ENCODE results near the gene CEP350.
"Not testable (repeated sequence)": the region's sequence is repeated elsewhere in the genome, so short reads cannot be mapped to it uniquely, and the experiment has no call there.

The CEP350 gene

DNA sequence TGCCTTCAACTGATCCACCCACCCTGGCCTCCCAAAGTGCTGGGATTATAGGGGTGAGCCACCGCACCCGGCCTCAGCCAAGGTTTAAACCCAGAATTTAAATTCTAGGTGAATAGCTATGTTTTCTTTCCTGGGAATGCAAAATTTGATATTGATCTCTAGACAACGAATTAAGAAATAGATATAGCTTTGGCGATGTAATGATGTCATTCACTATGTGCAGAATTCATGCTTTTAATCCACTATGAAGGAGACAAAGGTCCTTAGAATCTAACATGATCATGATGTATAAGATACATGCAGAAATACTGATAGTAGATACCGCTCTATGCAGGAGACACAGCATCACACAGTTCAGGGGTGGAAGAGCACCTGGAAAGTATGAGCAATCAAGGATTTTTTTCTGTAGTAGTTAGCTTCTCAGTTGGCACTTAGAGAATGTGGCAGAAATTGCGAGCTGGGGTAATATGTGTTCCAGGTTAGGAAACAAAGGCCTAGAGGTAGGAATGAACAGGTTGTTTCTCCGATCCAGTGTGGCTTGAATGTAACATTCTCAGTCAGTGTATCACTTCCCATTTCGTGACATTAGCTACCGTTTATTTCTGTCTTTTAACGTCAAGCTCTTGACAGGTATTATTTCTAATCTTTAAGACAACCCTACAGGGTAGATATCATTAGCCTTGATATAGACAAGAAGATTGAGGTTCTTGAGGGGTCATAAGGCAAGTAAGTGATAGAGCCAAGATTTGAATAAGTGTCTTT, 3.0 kb upstream of the CEP350 start:
- DNase-seq, result no peak

DNA sequence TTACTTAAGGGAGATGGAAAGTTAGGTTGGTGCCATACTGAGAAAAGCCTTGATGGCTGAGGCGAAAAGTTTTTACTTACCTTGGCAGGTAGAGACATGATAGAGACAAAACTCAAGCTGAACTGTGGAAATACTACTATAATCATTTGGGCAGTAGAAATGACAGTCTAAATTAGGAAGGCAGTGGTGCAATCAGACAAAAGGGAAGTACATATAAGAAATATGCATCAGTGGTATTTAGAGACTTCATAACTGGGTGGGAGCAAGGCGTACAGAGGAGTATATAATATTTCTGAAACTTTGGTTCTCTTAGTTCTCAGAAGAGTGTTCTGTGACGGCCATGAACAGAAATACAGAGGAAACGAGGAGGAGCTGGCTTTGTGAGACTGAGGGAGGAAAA, 2.4 kb upstream of the CEP350 start:
- DNase-seq, result no peak

DNA sequence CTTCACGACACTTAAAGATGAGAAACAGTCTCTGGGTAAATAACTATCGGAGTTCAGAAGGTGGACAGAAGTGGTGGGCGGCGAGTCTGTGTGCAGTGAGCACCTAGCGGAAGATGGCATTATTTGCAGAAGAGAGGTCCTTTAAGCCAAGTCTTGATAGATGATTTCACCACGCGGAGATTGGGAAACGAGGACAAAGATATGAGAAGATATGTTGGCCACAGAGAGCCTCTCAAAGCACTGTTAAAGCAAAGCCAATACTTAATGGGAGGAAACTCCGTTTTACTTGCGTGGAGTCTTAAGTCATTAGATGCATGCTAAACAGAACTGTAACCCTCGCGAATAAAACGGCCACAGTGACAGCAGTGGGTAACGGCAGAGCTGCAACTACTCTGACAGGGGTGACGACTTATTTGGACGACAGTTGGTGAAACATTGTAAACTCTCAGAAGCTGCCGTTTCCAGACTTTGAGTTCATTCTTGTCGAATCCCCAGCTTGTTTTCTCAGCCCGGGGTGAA, 577 bp upstream of the CEP350 start:
- DNase-seq, result no peak

DNA sequence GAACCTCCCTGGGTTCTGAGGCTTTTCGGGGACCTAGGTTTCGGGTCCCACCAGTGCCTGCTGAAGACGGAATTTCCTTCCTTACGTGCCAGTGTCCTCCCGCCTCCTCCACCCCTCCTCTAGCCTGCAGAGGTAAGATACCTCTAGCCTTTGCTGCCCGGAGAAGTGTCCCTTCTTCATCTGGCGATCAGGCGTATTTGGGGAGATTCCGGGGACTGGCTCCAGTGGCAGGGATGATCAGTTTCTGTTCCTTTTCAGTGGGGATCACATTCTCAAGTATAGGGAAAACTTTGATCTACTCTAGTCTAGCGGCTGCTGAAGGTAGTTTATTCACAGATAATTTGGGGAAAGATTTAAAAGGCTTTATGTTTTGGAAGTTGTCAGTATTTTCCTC, 674 bp downstream of the CEP350 start:
- no peak for DNase-seq

DNA sequence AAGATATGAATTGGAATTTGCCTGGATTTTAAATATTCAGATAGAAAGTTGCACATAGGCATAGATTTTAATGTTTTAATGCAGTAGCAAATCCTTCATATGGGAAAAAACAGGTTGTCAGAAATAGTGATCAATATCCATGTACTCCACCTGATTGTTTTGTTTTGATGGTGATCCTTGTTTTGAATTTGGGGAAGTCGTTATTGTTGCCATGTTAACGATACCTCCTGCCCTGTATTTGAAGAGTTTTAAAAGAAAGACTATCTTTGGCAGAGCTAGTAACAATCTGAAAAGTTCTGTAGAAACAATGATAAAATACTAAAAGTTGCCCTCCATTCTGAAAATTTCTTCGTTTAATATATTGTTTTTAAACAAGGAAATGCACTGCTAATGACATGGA, 1.1 kb downstream of the CEP350 start:
- DNase-seq, result no peak

DNA sequence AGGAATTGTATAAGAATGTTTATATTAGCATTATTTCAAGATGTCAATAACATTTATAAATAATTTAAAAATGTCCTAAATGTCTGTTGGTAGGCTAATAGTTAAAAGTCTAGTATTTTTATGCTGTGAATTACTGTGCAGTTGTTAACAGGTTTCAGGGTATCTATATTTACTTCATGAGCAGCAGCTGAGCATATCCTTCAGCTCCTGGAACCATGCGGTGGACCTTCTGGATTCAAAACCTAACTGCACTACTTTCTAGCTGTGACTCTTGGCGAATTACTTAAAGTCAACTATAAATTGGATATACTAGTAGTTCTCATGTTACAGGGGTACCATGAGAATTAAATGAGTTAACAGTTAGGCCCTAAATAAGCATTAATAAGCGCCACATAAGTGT, 3.7 kb downstream of the CEP350 start:
- DNase-seq, result no peak

DNA sequence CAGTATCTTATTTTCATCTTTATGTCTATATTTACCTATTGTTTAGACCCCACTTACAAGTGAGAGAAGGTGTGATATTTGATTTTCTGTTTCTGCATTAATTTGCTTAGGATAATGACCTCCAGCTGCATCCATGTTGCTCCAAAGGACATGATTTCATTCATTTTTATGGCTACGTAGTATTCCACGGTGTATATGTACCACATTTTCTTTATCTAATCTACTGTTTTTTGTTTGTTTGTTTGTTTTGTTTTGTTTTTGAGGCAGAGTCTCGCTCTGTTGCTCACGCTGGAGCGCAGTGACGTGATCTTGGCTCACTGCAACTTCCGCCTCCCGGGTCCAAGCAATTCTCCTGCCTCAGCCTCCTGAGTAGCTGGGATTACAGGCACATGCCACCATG, 7.6 kb downstream of the CEP350 start:
- DNase-seq, result not testable (repeated sequence)

DNA sequence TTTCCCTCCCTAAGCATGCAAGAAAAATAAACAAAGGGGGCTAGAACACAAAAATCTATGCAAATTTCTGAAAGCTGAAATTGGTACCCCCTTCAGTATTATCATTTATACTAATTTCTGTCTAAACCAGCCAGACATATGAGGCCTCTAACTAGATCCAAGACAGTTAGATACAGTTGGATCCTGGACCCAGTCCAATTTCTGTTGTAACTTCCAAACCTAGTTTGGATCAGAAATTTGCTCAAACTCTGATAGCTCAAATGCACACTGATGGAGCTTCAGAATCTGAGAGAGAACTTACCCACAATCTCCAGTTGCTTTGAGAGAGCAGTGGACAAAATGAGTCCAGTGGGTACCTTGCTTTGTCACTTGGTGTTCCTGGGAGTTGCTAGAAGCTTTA, 11.9 kb downstream of the CEP350 start:
- no peak for DNase-seq

DNA sequence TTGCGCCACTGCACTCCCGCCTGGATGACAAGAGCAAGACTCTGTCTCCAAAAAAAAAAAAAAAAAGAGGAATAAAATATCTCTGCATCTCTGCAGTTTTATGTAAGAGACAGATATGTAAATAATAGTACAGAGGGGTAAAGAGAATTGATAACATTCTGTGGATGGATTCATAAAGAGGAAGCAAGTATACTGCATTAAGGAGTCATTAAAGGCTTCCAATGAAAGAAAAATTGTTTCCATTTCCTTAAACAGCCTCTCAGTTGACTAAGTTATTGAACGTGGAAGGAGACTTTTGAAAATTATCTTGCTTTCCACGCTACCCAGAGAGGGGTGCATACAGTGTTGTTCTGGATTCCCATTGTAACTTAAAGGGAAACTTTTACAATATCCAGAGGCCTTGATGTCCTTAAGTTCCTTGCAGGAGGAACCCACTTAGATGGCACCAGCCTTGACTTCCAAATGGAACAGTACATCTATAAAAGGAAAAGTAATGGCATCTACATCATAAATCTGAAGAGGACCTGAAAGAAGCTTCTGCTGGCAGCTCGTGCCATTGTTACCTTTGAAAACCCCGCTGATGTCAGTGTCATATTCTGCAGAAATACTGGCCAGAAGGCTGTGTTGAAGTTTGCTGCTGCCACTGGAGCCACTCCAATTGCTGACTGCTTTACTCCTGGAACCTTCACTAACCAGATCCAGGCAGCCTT, 13.8 kb downstream of the CEP350 start:
- DNase-seq, result no peak

DNA sequence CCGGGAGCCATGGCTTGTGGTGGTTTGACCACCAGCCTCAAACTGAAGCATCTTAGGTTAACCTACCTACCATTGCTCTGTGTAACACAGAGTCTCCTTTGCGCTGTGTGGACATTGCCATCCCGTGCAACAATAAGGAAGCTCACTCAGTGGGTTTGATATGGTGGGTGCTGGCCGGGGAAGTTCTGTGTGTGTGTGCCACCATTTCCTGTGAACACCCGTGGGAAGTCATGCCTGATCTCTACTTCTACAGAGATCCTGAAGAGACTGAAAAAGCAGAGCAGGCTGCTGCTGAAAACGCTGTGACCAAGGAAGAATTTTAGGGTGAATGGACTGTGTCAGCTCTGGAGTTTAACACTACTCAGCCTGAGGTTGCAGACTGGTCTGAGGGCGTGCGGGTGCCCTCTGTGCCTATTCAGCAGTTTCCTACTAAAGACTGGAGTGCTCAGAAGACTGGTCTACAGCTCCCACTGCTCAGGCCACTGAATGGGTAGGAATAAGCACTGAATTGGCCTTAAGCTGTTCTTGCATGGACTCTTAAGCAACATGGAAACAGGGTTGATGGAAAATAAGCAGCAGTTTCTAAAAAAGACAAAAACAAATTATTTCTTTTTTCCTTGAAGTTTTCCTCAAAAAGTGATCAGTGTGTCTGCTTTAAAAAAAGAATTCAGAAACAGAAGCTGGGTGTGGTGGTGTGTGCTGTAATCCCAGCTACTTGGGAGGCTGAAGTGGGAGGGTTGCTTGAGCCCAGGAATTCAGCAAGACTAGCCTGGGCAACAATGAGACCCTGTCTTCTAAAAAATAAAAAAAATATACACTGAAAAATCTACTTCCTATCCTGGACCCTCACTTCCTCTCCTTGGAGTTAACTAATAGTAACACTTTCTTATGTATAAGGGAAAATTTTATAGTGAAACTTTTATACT, 14.6 kb downstream of the CEP350 start:
- no peak for DNase-seq

DNA sequence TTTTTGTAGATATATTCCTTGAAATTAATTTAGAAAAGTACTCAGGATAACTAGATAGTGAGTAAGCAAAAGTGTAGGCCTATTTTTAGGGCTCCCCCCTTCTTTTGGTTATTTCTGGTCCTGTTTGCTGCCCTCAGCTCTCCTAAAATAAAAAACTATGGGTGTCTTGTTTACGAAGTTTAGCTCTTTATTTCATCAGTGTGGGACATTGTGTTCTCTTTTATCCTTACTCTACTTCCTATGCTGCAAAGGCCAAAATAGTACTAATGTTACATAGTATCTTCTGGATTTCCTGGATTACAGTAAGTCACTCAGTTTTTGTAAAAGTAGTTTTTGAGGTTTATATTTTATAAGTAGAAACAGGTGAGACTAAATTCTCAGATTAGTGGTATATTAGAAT, 15.4 kb downstream of the CEP350 start:
- DNase-seq, result no peak

DNA sequence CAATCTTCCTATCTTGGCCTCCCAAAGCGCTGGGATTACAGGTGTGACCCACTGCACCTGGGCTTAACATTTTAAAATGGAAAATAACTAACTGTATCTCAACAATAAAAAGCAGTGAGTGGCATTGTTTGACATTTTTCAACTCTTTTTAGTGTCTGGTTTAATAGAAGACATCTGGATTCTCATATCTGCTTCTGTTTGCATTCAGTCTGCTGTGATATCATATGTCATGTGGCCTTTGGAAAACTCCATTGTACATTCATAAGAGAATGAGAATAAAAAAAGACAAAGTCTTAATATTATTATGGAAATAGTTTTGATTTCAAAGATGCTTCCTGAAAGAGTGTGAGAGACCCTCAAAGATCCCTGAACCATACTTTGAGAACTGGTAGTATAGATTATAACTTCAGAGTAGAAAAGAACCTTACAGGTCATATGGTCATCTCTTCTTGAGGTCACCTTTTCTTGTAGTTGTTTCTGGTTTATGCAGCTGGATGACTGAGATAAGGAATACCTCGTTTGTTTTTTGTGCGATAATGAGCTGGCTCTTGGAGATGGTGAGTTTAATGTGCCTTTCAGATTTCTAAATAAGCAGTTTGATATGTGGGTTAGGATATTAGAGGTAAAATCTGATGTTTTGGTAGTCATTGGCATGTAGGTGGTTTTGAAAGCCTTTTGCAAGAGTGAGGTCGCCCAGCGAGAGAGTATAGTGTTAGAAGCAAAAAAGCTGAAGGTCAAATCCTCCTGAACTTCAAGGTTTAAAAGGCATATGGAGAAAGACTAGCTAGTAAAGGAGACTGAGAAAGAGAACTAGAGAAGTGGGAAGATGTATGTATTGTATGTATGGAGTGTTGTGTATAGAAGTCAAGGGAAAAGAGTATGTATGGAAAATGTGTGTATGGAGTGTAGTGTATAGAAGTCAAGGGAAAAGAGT, 17.2 kb downstream of the CEP350 start:
- DNase-seq, result no peak

DNA sequence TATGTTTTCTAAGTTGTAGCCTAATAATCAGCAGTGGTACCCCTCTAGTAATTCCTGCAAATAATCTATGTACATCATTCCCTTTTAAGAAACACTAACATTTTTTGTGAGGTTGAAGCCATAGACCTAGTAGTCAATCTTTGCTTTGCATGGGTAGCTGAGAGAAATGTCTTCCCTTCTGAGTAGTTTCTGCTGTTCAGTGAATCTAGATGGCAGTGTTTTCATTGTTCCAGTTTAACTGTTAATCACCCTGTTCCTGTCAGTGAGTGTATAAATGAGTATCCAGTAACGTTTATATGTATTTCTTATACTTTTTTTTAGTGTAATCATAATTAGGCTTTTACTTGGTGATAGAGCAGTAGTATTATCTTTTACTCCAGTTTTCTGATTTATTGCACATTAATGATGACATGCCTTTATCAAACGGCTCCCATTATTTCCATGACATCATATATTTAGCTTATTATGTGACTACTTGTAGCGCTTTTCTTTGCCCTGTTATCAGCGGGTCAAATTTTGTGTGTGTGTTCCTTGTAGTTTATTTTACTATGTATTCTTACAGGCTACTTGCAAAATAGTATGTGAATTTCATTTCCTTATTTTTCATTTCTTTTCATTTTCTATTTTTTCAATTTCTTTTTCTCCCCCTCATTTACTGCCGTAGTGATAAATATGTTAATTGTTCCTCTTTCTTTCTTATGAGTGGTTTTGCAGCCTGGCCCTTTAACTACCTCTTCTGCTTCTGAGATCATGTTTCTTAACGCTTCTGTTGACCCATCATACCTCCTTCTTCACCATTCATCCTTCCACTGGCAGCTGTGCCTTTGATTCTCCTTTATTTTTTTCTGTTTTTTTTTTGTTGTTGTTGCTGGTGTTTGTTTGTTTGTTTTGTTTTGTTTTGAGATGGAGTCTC, 18.8 kb downstream of the CEP350 start:
- DNase-seq, result no peak

DNA sequence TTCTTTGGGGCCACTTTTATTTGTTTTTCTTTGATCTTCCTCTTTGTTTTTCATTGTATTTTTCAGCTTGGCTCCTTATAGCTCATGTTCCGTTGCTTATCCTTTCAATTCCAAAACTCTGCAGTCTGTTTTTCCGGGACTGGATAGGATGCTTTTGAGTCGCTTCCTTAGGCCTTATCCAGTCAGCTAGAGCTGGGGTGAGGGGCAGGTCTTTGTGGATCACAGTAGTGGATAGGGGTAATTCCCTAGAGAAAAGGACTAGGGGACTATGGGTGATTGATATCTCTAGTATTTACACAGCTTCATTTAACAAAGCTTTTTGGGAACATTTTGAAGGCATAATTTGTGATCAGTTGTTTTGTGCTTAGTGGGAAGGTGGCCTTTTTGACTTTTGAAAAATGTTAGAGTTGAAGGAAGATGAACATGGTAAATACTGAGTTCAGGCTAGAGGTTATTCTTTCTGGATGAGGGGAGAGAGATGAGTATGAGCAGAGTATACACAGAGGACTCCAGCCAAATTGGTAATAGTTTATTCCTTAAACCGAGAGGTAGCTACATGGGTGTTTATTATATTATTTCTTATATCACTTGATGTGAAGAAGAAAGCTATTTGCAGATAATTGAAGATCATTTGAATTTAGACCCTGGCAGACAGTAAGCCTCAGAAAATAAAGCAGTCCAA, 22.5 kb downstream of the CEP350 start:
- DNase-seq, result no peak

DNA sequence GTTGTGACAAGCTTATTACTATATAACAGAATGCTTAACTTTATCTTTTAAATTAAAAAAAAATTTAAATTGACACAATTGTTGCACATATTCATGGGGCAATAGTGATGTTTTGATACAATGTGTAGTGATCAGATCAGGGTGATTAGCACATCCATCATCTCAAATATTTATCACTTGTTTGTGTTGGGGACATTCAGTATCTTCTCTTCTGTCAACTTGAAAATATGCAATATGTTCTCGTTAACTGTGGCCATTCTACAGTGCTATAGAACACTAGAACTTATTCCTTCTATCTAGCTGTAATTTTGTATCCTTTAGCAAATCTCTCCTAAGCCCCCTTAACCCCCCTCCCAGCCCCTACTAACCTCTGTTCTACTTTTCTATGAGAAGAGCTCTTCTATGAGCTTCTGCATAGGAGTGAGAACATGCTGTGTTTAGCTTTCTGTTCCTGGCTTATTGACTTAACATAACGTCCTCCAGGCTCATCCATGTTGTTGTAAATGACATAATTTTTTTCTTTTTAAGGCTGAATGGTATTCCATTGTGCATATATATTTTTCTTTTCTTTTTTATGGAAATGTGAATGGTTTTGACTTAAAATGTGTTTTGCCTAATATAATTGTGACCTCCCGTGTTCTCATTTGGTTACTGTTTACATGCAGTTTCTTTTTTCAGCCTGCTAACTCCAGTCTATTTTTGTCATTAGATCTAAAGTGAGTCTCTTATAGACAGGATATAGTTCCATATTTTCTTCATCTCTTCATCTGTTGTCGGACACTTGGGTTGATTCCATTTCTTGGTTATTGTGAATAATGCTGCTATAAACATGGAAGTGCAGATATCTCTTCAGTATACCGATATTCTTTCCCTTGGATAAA, 23.8 kb downstream of the CEP350 start:
- DNase-seq, result no peak

DNA sequence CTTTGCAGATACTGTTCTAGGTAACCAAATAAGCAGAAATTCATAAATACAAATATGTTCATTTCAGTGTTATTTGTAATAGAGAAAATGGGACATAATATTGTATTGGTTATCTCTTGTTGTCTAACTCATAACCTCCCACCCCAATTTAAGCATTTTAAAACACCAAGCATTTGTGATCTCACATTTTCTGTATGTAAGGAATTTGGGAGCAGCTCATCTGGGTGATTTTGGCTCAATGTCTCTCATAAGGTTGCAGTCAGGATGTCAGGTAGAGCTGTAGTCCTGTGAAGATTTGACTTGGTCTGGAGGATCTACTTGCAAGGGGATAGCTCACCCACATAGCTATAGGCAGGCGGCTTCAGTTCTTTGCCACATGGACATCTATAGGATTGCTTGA, 29.5 kb downstream of the CEP350 start:
- DNase-seq, result no peak

DNA sequence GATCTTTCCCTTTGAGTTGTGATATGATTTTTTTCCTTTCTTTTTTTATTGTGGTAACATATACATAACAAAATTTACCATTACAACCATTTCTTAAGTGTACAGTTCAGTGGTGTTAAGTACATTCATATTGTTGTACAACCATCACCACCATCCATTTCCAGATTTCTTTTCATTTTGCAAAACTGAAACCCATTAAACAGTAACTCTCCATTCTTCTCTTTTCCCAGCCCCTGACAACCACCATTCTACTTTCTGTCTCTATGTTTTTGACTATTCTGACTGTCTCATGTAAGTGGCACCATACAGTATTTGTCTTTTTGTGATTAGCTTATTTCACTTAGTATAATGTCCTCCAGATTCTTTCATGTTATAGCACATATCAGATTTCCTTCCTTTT, 30.3 kb downstream of the CEP350 start:
- DNase-seq, result no peak

DNA sequence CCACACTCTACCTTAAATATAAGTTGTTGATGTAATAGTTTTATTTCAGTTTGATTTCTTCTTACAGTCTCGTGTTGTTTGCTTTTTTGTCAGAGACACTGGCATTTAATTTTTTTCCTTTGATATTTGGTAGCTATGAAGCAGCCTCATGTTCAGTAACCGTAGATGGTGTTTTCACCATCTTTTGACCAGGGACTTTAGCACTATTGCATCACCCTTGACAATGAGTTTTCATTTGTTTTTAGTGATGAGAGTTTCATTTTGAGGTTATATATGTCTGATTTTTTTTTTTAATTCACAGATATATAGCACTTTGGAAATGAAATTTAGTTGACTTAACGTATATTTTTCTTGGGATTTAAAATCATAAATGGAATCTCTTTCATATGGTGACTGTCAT, 36.2 kb downstream of the CEP350 start:
- DNase-seq, result no peak

DNA sequence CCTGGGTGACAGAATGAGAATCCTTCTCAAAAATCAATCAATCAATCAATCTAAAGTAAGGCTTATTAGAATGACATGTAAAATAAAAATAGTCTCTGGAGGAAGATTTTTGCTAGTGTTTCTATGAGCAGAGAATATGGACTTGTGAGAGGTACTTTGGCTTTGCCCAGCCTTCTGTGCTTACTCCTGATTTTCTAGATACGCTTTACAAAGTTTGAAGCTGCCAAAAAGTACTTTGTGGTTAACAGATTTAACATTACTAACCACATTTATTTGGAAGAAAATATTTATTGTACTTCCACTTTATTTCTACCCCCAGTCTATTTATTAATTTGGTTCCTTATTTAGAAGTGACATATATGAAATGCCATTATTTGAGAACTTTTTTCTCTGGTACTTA, 41.0 kb downstream of the CEP350 start:
- no peak for DNase-seq
